PC-9 (cell line): ENCODE results near the gene MIA.

Source experiments
- EZH2 ChIP-seq: fragments of 200-600 bp; sonication (generic); IDR thresholded peaks from 2 replicates; pipeline ENCODE4 v1.8.0; 2017; ENCODE audit warnings: antibody characterized with exemption, low read depth
- TF ChIP-seq, protein P1 (sequence below): fragments of 200-600 bp; sonication (generic); conservative IDR thresholded peaks from 2 replicates; pipeline ENCODE4 v1.6.1; 2017; ENCODE audit warnings: mixed run types, antibody characterized with exemption, mild to moderate bottlenecking, moderate library complexity

DNA sequence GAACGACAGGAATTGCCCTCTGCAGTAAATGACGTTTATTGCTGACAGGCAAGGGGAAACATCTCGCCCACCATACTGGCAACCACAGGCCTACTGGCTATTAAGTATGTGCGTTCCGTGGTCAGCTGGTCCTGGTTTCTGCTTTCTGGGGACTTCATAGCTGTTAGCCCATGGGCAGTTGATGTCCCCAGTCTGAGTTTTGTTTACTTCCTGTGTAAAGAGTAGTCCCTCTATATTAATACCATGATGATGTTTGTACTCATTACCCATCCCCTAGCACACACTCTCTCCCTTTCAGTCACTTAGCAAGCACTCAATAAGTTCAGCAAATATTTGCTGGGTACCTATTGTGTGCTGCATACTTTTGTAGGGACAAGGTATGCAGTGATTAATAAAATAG lies 6.5 kb upstream of the MIA start:
- TF ChIP-seq, protein P1, sequence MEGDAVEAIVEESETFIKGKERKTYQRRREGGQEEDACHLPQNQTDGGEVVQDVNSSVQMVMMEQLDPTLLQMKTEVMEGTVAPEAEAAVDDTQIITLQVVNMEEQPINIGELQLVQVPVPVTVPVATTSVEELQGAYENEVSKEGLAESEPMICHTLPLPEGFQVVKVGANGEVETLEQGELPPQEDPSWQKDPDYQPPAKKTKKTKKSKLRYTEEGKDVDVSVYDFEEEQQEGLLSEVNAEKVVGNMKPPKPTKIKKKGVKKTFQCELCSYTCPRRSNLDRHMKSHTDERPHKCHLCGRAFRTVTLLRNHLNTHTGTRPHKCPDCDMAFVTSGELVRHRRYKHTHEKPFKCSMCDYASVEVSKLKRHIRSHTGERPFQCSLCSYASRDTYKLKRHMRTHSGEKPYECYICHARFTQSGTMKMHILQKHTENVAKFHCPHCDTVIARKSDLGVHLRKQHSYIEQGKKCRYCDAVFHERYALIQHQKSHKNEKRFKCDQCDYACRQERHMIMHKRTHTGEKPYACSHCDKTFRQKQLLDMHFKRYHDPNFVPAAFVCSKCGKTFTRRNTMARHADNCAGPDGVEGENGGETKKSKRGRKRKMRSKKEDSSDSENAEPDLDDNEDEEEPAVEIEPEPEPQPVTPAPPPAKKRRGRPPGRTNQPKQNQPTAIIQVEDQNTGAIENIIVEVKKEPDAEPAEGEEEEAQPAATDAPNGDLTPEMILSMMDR, result no peak
- TF ChIP-seq EZH2, result no peak
